ENCODE results near the gene ZMAT3. TPM values are rescaled to one million over a fixed set of nuclear protein-coding genes. Genes with fewer than 3 reads are reported as not detected.
"Not testable (repeated sequence)": the region's sequence is repeated elsewhere in the genome, so short reads cannot be mapped to it uniquely, and the experiment has no call there.

Gene ZMAT3, protein sequence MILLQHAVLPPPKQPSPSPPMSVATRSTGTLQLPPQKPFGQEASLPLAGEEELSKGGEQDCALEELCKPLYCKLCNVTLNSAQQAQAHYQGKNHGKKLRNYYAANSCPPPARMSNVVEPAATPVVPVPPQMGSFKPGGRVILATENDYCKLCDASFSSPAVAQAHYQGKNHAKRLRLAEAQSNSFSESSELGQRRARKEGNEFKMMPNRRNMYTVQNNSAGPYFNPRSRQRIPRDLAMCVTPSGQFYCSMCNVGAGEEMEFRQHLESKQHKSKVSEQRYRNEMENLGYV
- 5.2 TPM for total RNA-seq

GRCh38 chr3:179071323-179072099, at the start of gene ZMAT3:
Gene ZMAT3, minus strand, starts transcription at chr3:179071809. Its CDS starts 4,057 bp downstream, at chr3:179067752.
- Histone ChIP-seq H3K4me1 (ENCODE audit: control insufficient read depth in 3 of 3, insufficient read depth in 3 of 3, low read length in 3 of 3) (peaks cover 2 to 15% (median 4%) of the 10 kb centered on the region in 3 donors), H3K27ac (ENCODE audit: low read depth, low read length) (peak within 1 kb of the TSS; percentile 80), H3K9ac (ENCODE audit: low read depth in 1 of 3, low read length in 3 of 3) (peak within 1 kb of the TSS; percentile 68 to 82 (median 81)), H3K36me3 (ENCODE audit: control insufficient read depth in 3 of 3, insufficient read depth in 3 of 3, low read length in 3 of 3) (peaks cover 2 to 11% (median 5%) of the 10 kb centered on the region in 3 donors), H3K27me3 (ENCODE audit: control insufficient read depth in 3 of 3, insufficient read depth in 3 of 3, low read length in 3 of 3) (no peaks in the 10 kb centered on the region), H3K9me3 (ENCODE audit: control insufficient read depth in 3 of 3, low read length in 3 of 3) (no peaks in the 10 kb centered on the region), H3K4me3 (ENCODE audit: low read length in 3 of 3) (peak within 1 kb of the TSS; percentile 92 to 95 (median 94))

- H3K36me3 ChIP-seq (ENCODE audit: control insufficient read depth in 3 of 3, insufficient read depth in 3 of 3, low read length in 3 of 3) = no peaks in the 10 kb centered on the region
These were observed 45.2 kb upstream of the ZMAT3 start for GRCh38 chr3:179116816-179117215.

DNA sequence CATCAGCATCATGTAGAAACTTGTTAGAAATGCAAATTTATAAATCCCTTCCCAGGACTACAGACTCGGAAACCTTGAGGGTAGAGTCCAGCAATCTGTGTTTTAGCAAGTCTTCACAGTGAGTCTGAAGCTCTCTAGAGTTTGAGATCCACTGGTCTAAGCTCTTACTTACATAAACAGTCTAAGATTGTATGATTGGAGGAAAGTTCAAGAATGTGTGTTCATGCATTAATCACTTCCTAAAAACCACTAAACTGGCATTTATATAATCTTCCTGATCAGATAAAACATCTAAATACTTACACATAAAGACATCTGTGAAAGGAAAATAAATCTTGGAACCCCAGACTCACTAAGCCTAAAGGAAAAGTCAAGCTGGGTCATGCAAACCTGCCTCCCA, 43.8 kb upstream of the ZMAT3 start:
- H3K36me3 ChIP-seq (ENCODE audit: control insufficient read depth in 3 of 3, insufficient read depth in 3 of 3, low read length in 3 of 3); H3K4me3 ChIP-seq (ENCODE audit: low read length in 3 of 3); H3K27ac ChIP-seq (ENCODE audit: low read depth, low read length); H3K9me3 ChIP-seq (ENCODE audit: control insufficient read depth in 3 of 3, low read length in 3 of 3); H3K4me1 ChIP-seq (ENCODE audit: control insufficient read depth in 3 of 3, insufficient read depth in 3 of 3, low read length in 3 of 3); H3K9ac ChIP-seq (ENCODE audit: low read depth in 1 of 3, low read length in 3 of 3); H3K27me3 ChIP-seq (ENCODE audit: control insufficient read depth in 3 of 3, insufficient read depth in 3 of 3, low read length in 3 of 3): not testable (repeated sequence)

More at GRCh38 chr3:179116816-179117215, 45.2 kb upstream of the ZMAT3 start:
- Histone ChIP-seq H3K4me3 (ENCODE audit: low read length in 3 of 3) (no peak overlapping the region), H3K9ac (ENCODE audit: low read depth in 1 of 3, low read length in 3 of 3) (no peak overlapping the region), H3K27me3 (ENCODE audit: control insufficient read depth in 3 of 3, insufficient read depth in 3 of 3, low read length in 3 of 3) (no peaks in the 10 kb centered on the region), H3K4me1 (ENCODE audit: control insufficient read depth in 3 of 3, insufficient read depth in 3 of 3, low read length in 3 of 3) (no peaks in the 10 kb centered on the region), H3K9me3 (ENCODE audit: control insufficient read depth in 3 of 3, low read length in 3 of 3) (no peaks in the 10 kb centered on the region), H3K27ac (ENCODE audit: low read depth, low read length) (no peak overlapping the region)

DNA sequence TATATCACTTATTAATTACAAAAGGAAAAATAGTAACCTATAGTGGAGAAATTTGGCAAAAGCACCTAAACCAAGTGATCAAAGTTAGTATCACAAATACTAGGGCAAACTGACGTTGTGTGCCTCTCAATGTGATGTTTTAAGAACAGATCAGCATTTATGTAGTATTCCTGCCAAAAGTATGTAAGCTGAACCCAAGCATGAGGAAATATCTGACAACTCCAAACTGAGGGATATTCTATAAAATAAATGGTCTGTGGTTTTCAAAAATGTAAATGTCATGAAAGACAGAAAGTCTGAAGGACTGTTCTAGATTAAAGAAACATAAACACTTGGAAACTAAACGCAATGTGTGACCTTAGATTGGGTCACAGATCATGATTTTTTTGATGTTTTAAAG, 42.3 kb upstream of the ZMAT3 start:
- Histone ChIP-seq H3K4me3 (ENCODE audit: low read length in 3 of 3) (no peak overlapping the region), H3K9ac (ENCODE audit: low read depth in 1 of 3, low read length in 3 of 3) (no peak overlapping the region), H3K36me3 (ENCODE audit: control insufficient read depth in 3 of 3, insufficient read depth in 3 of 3, low read length in 3 of 3) (no peaks in the 10 kb centered on the region), H3K9me3 (ENCODE audit: control insufficient read depth in 3 of 3, low read length in 3 of 3) (no peaks in the 10 kb centered on the region), H3K27me3 (ENCODE audit: control insufficient read depth in 3 of 3, insufficient read depth in 3 of 3, low read length in 3 of 3) (no peaks in the 10 kb centered on the region), H3K27ac (ENCODE audit: low read depth, low read length) (no peak overlapping the region), H3K4me1 (ENCODE audit: control insufficient read depth in 3 of 3, insufficient read depth in 3 of 3, low read length in 3 of 3) (no peaks in the 10 kb centered on the region)

- Histone ChIP-seq H3K9ac (ENCODE audit: low read depth in 1 of 3, low read length in 3 of 3) (no peak overlapping the region), H3K27ac (ENCODE audit: low read depth, low read length) (no peak overlapping the region), H3K9me3 (ENCODE audit: control insufficient read depth in 3 of 3, low read length in 3 of 3) (no peaks in the 10 kb centered on the region), H3K4me3 (ENCODE audit: low read length in 3 of 3) (no peak overlapping the region), H3K4me1 (ENCODE audit: control insufficient read depth in 3 of 3, insufficient read depth in 3 of 3, low read length in 3 of 3) (no peaks in the 10 kb centered on the region), H3K27me3 (ENCODE audit: control insufficient read depth in 3 of 3, insufficient read depth in 3 of 3, low read length in 3 of 3) (no peaks in the 10 kb centered on the region), H3K36me3 (ENCODE audit: control insufficient read depth in 3 of 3, insufficient read depth in 3 of 3, low read length in 3 of 3) (no peaks in the 10 kb centered on the region)
These were observed 36.5 kb upstream of the ZMAT3 start for GRCh38 chr3:179108086-179108485.

DNA sequence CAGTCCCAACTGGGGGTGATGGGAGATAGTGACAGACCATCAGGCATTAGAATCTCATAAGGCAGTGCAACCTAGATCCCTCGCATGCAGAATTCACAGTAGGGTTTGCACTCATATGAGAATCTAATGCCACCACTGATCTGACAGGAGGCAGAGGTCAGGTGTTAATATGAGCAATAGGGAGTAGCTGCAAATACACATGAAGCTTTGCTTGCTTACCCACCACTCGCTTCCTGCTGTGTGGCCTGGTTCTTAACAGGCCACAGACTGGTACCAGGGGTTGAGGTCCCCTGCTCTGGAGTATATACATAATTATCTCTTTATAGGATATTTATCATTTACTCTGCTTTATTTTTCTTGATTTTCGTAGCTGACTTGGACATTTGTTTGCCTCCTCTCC, 36.0 kb upstream of the ZMAT3 start:
- H3K9ac ChIP-seq (ENCODE audit: low read depth in 1 of 3, low read length in 3 of 3) = no peak overlapping the region
- no peaks in the 10 kb centered on the region for H3K4me1 ChIP-seq (ENCODE audit: control insufficient read depth in 3 of 3, insufficient read depth in 3 of 3, low read length in 3 of 3)
- H3K4me3 ChIP-seq (ENCODE audit: low read length in 3 of 3) = no peak overlapping the region
- no peaks in the 10 kb centered on the region for H3K36me3 ChIP-seq (ENCODE audit: control insufficient read depth in 3 of 3, insufficient read depth in 3 of 3, low read length in 3 of 3)
- H3K27ac ChIP-seq (ENCODE audit: low read depth, low read length) = no peak overlapping the region
- H3K9me3 ChIP-seq (ENCODE audit: control insufficient read depth in 3 of 3, low read length in 3 of 3) = no peaks in the 10 kb centered on the region
- H3K27me3 ChIP-seq (ENCODE audit: control insufficient read depth in 3 of 3, insufficient read depth in 3 of 3, low read length in 3 of 3) = no peaks in the 10 kb centered on the region

DNA sequence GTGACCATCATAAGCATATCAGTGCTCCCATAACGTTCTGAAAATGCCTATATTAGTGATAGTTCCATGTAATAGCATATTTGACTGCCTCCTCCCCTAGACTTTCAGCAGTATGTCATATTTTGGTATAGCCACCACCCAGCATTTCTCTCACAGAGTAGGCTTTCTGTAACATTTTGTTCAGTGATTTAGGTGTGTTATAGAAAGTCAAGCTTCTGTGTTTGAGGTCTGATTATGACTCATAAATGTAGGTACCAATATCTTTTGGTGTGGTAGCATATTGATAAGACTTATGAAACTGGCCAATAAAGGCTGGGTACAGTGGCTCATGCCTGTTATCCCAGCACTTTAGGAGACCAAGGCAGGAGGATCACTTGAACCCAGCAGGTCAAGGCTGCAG, 34.3 kb upstream of the ZMAT3 start:
- Histone ChIP-seq H3K36me3 (ENCODE audit: control insufficient read depth in 3 of 3, insufficient read depth in 3 of 3, low read length in 3 of 3) (no peaks in the 10 kb centered on the region), H3K9ac (ENCODE audit: low read depth in 1 of 3, low read length in 3 of 3) (no peak overlapping the region), H3K27ac (ENCODE audit: low read depth, low read length) (no peak overlapping the region), H3K27me3 (ENCODE audit: control insufficient read depth in 3 of 3, insufficient read depth in 3 of 3, low read length in 3 of 3) (no peaks in the 10 kb centered on the region), H3K4me3 (ENCODE audit: low read length in 3 of 3) (no peak overlapping the region), H3K4me1 (ENCODE audit: control insufficient read depth in 3 of 3, insufficient read depth in 3 of 3, low read length in 3 of 3) (no peaks in the 10 kb centered on the region), H3K9me3 (ENCODE audit: control insufficient read depth in 3 of 3, low read length in 3 of 3) (no peaks in the 10 kb centered on the region)

DNA sequence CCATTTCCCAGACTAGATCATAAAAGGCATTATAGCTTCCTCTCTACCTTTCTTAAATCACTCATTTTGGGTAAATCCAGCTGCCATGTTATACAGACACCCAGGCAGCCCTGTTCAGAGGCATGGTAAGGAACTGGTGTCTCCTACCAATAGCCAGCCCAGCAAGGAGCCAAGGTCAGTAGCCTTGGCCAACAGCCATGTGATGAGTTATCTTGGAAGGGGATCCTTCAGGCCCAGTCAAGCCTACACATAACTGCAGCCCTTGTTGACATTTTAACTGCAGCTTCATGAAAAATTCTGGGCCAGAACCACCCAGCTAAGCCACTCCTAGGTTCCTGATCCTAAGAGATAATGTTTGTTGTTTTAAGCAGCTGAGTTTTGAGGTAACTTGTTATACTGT, 29.0 kb upstream of the ZMAT3 start:
- Histone ChIP-seq H3K4me1 (ENCODE audit: control insufficient read depth in 3 of 3, insufficient read depth in 3 of 3, low read length in 3 of 3) (no peaks in the 10 kb centered on the region), H3K9ac (ENCODE audit: low read depth in 1 of 3, low read length in 3 of 3) (no peak overlapping the region), H3K27me3 (ENCODE audit: control insufficient read depth in 3 of 3, insufficient read depth in 3 of 3, low read length in 3 of 3) (no peaks in the 10 kb centered on the region), H3K27ac (ENCODE audit: low read depth, low read length) (no peak overlapping the region), H3K36me3 (ENCODE audit: control insufficient read depth in 3 of 3, insufficient read depth in 3 of 3, low read length in 3 of 3) (no peaks in the 10 kb centered on the region), H3K9me3 (ENCODE audit: control insufficient read depth in 3 of 3, low read length in 3 of 3) (no peaks in the 10 kb centered on the region), H3K4me3 (ENCODE audit: low read length in 3 of 3) (no peak overlapping the region)

DNA sequence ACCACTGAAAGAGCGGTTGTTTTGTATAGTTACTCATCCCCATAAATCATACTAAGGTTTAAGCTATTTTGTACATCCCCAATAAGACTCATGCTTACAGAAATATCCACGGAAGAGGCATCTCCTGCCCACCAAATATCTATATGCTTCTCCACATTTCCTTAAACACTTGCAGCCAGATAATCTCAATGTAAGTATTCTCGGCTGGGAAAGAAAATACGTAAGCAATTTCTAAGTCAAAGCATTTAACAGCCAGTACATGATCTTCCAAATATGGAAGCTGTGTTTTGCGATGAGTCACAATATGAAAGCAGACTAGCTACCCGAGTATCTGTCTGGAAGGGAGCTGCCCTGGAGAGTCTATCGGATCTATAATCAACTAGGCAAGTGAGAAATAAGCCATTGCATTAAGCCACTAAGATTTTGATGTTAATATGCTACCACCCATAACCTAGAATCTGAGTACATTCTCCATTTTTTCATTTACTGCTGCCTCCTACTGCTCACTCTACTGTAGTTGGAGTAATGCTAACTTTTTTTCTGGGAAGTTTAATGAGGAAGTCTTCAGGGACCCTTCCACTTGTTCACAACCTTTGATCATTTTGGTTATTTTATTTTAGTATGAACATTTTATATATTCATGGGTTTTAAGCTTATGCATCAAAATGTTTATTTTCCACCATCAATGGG, 26.9 kb upstream of the ZMAT3 start:
- H3K4me3 ChIP-seq (ENCODE audit: low read length in 3 of 3) = no peak overlapping the region
- H3K36me3 ChIP-seq (ENCODE audit: control insufficient read depth in 3 of 3, insufficient read depth in 3 of 3, low read length in 3 of 3) = no peaks in the 10 kb centered on the region
- H3K27me3 ChIP-seq (ENCODE audit: control insufficient read depth in 3 of 3, insufficient read depth in 3 of 3, low read length in 3 of 3) = no peaks in the 10 kb centered on the region
- no peak overlapping the region for H3K27ac ChIP-seq (ENCODE audit: low read depth, low read length)
- no peak overlapping the region for H3K9ac ChIP-seq (ENCODE audit: low read depth in 1 of 3, low read length in 3 of 3)
- no peaks in the 10 kb centered on the region for H3K4me1 ChIP-seq (ENCODE audit: control insufficient read depth in 3 of 3, insufficient read depth in 3 of 3, low read length in 3 of 3)
- no peaks in the 10 kb centered on the region for H3K9me3 ChIP-seq (ENCODE audit: control insufficient read depth in 3 of 3, low read length in 3 of 3)

DNA sequence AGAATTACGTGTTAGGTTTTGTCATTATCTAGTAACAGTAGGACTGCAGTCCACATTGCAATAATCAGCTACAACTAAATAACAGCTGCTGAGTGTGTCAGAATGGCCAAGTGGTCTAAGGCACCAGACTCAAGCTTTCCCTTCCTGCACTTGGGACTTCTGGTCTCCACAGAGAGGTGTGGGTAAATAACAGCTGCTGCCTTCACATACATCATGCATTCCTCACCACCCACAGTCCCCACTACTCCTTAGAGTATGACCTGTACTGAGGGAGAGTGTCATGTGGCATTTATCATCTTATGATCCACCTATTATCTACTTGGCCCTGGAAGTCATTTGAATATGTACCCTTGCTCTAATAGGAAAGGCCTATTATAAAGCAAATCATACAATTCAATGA, 22.2 kb upstream of the ZMAT3 start:
- Histone ChIP-seq H3K27me3 (ENCODE audit: control insufficient read depth in 3 of 3, insufficient read depth in 3 of 3, low read length in 3 of 3) (no peaks in the 10 kb centered on the region), H3K9ac (ENCODE audit: low read depth in 1 of 3, low read length in 3 of 3) (no peak overlapping the region), H3K4me1 (ENCODE audit: control insufficient read depth in 3 of 3, insufficient read depth in 3 of 3, low read length in 3 of 3) (no peaks in the 10 kb centered on the region), H3K4me3 (ENCODE audit: low read length in 3 of 3) (no peak overlapping the region), H3K27ac (ENCODE audit: low read depth, low read length) (no peak overlapping the region), H3K9me3 (ENCODE audit: control insufficient read depth in 3 of 3, low read length in 3 of 3) (no peaks in the 10 kb centered on the region), H3K36me3 (ENCODE audit: control insufficient read depth in 3 of 3, insufficient read depth in 3 of 3, low read length in 3 of 3) (no peaks in the 10 kb centered on the region)
